ENCODE data around the gene NCOR2.

The NCOR2 gene

GRCh38 chr12:124559182-124560017, 8.0 kb downstream of the NCOR2 start:
- DNase-seq (ENCODE audit: low spot score) = no peak

- no peak for DNase-seq (ENCODE audit: low spot score)
Observed at GRCh38 chr12:124558313-124558712, 9.1 kb downstream of the NCOR2 start.

GRCh38 chr12:124557518-124558223, 9.7 kb downstream of the NCOR2 start:
- peak; percentile 71 for DNase-seq (ENCODE audit: low spot score)

- DNase-seq (ENCODE audit: low spot score) = no peak
Observed at GRCh38 chr12:124556896-124557501, 10.4 kb downstream of the NCOR2 start.

GRCh38 chr12:124556074-124556466, 11.3 kb downstream of the NCOR2 start:
- DNase-seq (ENCODE audit: low spot score) = no peak

GRCh38 chr12:124555168-124556073, 12.0 kb downstream of the NCOR2 start:
- DNase-seq (ENCODE audit: low spot score) = no peak

GRCh38 chr12:124554429-124555029, 12.9 kb downstream of the NCOR2 start:
- no peak for DNase-seq (ENCODE audit: low spot score)

- no peak for DNase-seq (ENCODE audit: low spot score)
Observed at GRCh38 chr12:124553862-124554428, 13.5 kb downstream of the NCOR2 start.

- DNase-seq (ENCODE audit: low spot score) = peak; percentile 63
Observed at GRCh38 chr12:124551268-124552144, 15.9 kb downstream of the NCOR2 start.

GRCh38 chr12:124550123-124551089, 17.0 kb downstream of the NCOR2 start:
- DNase-seq (ENCODE audit: low spot score) = no peak

GRCh38 chr12:124549629-124550028, 17.8 kb downstream of the NCOR2 start:
- no peak for DNase-seq (ENCODE audit: low spot score)

- peak; percentile 43 for DNase-seq (ENCODE audit: low spot score)
Observed at GRCh38 chr12:124548854-124549378, 18.5 kb downstream of the NCOR2 start.

GRCh38 chr12:124547626-124548025, 19.8 kb downstream of the NCOR2 start:
- no peak for DNase-seq (ENCODE audit: low spot score)

GRCh38 chr12:124545508-124546418, 21.6 kb downstream of the NCOR2 start:
- DNase-seq (ENCODE audit: low spot score) = no peak

- no peak for DNase-seq (ENCODE audit: low spot score)
Observed at GRCh38 chr12:124544983-124545382, 22.4 kb downstream of the NCOR2 start.

- DNase-seq (ENCODE audit: low spot score) = no peak
Observed at GRCh38 chr12:124544311-124544970, 23.0 kb downstream of the NCOR2 start.
